ENCODE data around the gene DIS3L2. TPM values are rescaled to one million over a fixed set of nuclear protein-coding genes. Genes with fewer than 3 reads are reported as not detected.

The DIS3L2 gene
- total RNA-seq, 4 donors from 2014 or later, result 18.7 to 30.9 (median 26.1) TPM

DNA sequence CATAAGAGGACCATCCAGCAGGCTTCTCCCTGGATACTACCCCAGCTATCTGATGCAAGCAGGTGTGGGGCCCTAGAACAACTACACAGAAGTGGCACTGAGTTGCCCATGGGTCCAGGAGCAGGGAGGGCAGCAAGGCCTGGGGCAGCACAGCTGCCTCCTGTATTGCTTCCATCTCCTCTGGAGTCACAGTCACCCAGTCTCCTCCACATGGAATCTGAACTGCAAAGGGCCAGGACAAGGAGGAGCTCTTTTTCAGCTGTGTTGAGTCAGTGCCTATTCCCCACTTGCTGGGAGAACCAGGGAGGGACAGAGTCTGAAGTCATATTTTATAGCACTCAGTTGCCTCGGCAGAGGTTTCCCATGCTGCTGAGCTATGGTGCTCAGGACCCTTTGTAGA lies 349.2 kb downstream of the DIS3L2 start:
- no peak for TF ChIP-seq CTCF (IDR thresholded peaks at IDR 0.05; ENCODE audit: low read depth)

DNA sequence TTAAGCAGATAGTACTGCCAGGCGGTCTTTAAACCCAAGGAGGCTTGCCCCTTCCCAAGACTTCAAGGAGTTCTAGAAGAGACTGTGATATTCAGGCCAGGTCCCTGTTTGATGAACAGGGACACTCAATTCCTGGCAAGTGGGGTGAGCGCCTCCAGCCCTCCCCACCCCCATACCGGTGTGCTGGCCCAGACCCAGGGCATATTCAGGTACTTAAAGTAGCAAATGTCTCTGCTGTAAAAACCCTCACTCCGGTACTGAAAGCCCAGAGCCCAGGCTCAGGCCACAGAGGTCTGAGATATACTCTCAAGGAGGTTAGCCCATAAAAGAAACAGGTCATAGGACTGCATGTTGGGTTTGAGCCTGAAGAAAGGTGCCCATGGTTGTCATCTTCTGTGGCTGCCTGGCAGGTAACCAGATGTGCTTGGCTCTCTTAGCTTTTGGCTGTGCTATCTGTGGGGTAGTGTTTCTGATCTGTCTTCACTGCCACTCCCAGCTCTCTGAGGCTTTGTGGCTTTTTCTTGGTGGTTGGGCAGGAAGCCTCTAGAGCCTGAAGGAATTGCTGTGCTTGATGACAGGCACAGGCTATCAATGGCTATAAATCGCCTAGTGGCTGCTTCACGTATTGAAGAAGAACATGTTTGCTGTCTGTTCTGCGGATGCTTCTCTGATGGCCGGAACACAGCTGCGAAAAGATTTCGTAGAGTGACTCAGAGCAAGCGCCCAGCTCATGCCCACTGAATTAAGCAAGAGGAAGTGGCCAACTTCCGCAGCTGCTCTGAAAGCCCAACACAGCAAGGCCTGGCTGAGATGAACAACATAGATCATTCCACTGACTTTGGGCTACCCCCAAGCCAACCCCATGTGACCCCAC lies 353.8 kb downstream of the DIS3L2 start:
- TF ChIP-seq CTCF (IDR thresholded peaks at IDR 0.05; ENCODE audit: low read depth), result no peak

- TF ChIP-seq CTCF (IDR thresholded peaks at IDR 0.05; ENCODE audit: low read depth), result no peak
These were observed 354.4 kb downstream of the DIS3L2 start for GRCh38 chr2:232315923-232316299.

GRCh38 chr2:232316461-232317330 lies 355.2 kb downstream of the DIS3L2 start:
- no peak for TF ChIP-seq CTCF (IDR thresholded peaks at IDR 0.05; ENCODE audit: low read depth)

GRCh38 chr2:232318169-232318855 lies 356.8 kb downstream of the DIS3L2 start:
- no peak for TF ChIP-seq CTCF (IDR thresholded peaks at IDR 0.05; ENCODE audit: low read depth)

DNA sequence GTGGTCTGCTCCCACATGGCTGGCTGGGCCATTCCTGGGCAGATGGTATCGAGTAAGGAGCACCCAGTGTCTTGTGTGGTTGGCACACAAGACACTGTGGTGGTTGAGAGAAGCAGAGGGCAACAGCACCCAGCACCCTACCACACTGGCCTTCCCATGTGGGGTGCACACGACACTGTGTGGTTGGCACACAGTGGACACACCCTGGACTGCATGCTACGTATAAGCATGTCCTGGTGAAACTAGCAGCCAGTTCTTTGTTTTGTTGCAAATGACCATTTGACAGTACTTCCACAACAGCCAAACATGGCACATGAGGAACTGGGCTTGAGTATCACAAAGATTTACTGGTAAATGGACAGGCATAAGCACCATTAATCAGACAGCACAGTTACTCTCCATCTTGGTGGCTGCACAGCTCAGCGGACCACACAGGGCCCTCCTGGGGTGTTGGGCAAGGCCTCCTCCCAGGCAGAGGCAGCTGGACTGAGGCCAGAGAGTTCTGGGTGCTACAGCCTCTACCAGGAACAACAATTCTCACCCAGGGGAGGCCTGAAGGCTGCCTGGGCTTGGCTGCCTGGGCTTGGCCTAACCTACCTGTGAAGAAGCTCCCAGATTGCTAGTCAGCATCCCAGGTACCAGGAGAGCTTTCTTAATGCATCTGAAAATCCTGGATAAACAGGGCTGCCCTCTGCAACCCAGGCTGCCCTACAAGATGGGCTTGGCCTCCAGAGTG lies 357.7 kb downstream of the DIS3L2 start:
- TF ChIP-seq CTCF (IDR thresholded peaks at IDR 0.05; ENCODE audit: low read depth), result no peak

Data from subcutaneous adipose tissue (tissue), 4 donors.